HG03175 (cell line): ENCODE data around the gene CD79A.
A peak's percentile ranks its signal among the peaks of the same experiment; 100 is the strongest.

Experiments
- ATAC-seq: cut with Tn5 transposase; IDR thresholded peaks from one replicate; pipeline ENCODE4 v1.9.1; 2021; ENCODE audit warnings: mild to moderate bottlenecking, moderate library complexity; ENCODE audit not compliant: unreplicated experiment

CD79A gene

GRCh38 chr19:41883463-41883820, 6.4 kb downstream of the CD79A start:
- ATAC-seq = no peak

- peak; percentile 82 for ATAC-seq
Measured at GRCh38 chr19:41883821-41884733, 7.0 kb downstream of the CD79A start.

- ATAC-seq = no peak
Measured at GRCh38 chr19:41886761-41887710, 10.0 kb downstream of the CD79A start.

- ATAC-seq = no peak
Measured at GRCh38 chr19:41887711-41888382, 10.8 kb downstream of the CD79A start.

- ATAC-seq = no peak
Measured at GRCh38 chr19:41888926-41889325, 11.8 kb downstream of the CD79A start.

- ATAC-seq = no peak
Measured at GRCh38 chr19:41889896-41890295, 12.8 kb downstream of the CD79A start.

GRCh38 chr19:41890936-41891335, 13.9 kb downstream of the CD79A start:
- ATAC-seq = no peak

- no peak for ATAC-seq
Measured at GRCh38 chr19:41892173-41892902, 15.3 kb downstream of the CD79A start.

GRCh38 chr19:41893899-41894298, 16.8 kb downstream of the CD79A start:
- no peak for ATAC-seq

- ATAC-seq = no peak
Measured at GRCh38 chr19:41894350-41894749, 17.3 kb downstream of the CD79A start.

- no peak for ATAC-seq
Measured at GRCh38 chr19:41895745-41896580, 18.9 kb downstream of the CD79A start.

GRCh38 chr19:41896581-41896942, 19.5 kb downstream of the CD79A start:
- ATAC-seq = no peak

- ATAC-seq = no peak
Measured at GRCh38 chr19:41897181-41897580, 20.1 kb downstream of the CD79A start.

GRCh38 chr19:41897820-41898219, 20.7 kb downstream of the CD79A start:
- ATAC-seq = no peak

GRCh38 chr19:41898235-41898634, 21.2 kb downstream of the CD79A start:
- no peak for ATAC-seq

GRCh38 chr19:41901707-41902360, 24.8 kb downstream of the CD79A start:
- no peak for ATAC-seq

- no peak for ATAC-seq
Measured at GRCh38 chr19:41902594-41902993, 25.5 kb downstream of the CD79A start.

GRCh38 chr19:41903193-41903953, 26.3 kb downstream of the CD79A start:
- ATAC-seq = no peak
